ENCODE measurements around the gene SLC35F1.

SLC35F1 gene

GRCh38 chr6:118333772-118334171 is 426.7 kb downstream of the SLC35F1 start:
- POLR2A ChIA-PET = no interaction called here

DNA sequence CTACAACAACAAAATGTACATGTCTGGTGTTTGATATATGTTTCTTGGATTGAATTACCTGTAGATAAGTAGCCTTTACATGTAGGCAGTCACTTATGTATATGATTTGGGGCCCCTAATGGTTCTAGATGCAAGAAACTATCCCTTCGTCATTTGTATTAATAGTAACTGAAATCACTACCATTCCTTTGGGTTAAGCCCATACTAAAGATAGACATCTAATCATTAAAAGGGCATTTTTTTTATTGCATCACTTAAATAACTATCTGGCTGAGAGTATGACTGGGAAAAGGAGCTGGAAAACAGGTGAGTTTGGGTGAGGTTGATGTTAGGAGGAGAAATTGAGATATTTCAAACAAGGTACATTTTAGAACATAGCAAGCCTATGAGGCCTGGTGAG is 427.6 kb downstream of the SLC35F1 start:
- CTCF ChIA-PET = interaction anchor here (2.0 kb wide), 1 partner anchor 12 kb away, joined by 4 read pairs; no protein-coding TSS in a partner anchor

More at GRCh38 chr6:118333772-118334171, 426.7 kb downstream of the SLC35F1 start:
- no peak for TF ChIP-seq CTCF (IDR thresholded peaks at IDR 0.05; ENCODE audit: control extremely low read depth, extremely low read depth, low read depth, missing control alignments)
- CTCF ChIA-PET = interaction anchor here (2.0 kb wide), 1 partner anchor 13 kb away, joined by 4 read pairs; no protein-coding TSS in a partner anchor
- DNase-seq (ENCODE audit: extremely low spot score) = no peak

DNA sequence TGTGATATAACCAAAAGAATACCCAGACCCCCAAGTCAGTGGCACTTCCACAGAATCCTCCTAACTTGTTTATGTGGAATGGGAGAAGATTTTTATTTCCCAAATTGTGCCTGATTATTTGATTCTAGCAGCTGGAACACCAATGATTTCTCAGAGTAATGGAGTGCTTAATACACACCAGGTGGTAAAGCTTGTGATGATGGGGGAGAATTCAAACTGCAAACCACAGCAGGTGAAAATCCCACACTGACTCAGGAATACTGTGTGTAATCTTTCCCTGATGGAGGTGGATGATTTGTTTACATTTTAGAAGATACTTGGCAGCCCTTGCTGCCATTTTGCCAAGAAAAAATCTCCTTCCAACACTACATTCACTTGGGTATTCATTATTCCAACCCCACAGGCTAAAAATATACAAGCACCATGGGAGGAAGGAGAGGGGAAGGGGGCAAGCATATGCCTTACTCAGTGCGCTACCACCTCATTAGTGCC is 428.3 kb downstream of the SLC35F1 start:
- ChIA-PET POLR2A (no interaction called here), CTCF (interaction anchor here (2.0 kb wide), 1 partner anchor 11 kb away, joined by 4 read pairs; no protein-coding TSS in a partner anchor)
- no peak for TF ChIP-seq CTCF (IDR thresholded peaks at IDR 0.05; ENCODE audit: control extremely low read depth, extremely low read depth, low read depth, missing control alignments)
- no peak for DNase-seq (ENCODE audit: extremely low spot score)

More for the DNA sequence above, 427.6 kb downstream of the SLC35F1 start:
- no peak for DNase-seq (ENCODE audit: extremely low spot score)
- POLR2A ChIA-PET = no interaction called here
- TF ChIP-seq CTCF (IDR thresholded peaks at IDR 0.05; ENCODE audit: control extremely low read depth, extremely low read depth, low read depth, missing control alignments) = no peak

- ChIA-PET POLR2A (no interaction called here), CTCF (interaction anchor here (1.1 kb wide), 1 partner anchor 9 kb away, joined by 3 read pairs; no protein-coding TSS in a partner anchor)
- no peak for TF ChIP-seq CTCF (IDR thresholded peaks at IDR 0.05; ENCODE audit: control extremely low read depth, extremely low read depth, low read depth, missing control alignments)
- no peak for DNase-seq (ENCODE audit: extremely low spot score)
These were observed 437.1 kb downstream of the SLC35F1 start for GRCh38 chr6:118344014-118344670.

DNA sequence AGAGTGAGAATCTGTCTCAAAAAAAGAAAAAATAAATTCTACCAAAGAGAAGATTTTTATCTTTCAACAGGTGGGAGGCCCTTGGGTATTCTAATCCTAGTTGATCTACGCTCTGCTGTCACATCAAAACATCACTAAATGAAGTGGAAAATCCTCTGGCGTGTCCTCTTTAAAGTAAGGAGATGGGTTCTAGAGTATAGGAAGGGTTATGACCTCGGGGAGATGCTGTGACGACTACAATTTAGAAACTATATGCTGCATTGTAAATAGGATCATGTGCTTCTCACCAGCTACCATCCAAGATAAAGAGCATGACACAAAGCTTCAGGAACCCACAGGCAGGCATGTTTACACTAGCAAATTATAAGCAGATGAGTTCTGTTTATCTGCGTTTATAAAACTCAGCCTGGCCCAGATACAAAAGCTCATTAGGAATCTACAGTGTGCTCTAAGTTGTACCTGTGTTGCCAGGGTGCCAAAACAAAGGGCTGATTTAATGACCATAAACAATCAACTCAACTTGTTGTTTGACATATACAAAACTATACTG is 443.9 kb downstream of the SLC35F1 start:
- POLR2A ChIA-PET = no interaction called here
- TF ChIP-seq CTCF (IDR thresholded peaks at IDR 0.05; ENCODE audit: control extremely low read depth, extremely low read depth, low read depth, missing control alignments) = no peak
- CTCF ChIA-PET = interaction anchor here (0.9 to 1.2 kb wide), 3 partner anchors 9 to 68 kb away, joined by 3 read pairs; no protein-coding TSS in a partner anchor
- DNase-seq (ENCODE audit: extremely low spot score) = no peak

DNA sequence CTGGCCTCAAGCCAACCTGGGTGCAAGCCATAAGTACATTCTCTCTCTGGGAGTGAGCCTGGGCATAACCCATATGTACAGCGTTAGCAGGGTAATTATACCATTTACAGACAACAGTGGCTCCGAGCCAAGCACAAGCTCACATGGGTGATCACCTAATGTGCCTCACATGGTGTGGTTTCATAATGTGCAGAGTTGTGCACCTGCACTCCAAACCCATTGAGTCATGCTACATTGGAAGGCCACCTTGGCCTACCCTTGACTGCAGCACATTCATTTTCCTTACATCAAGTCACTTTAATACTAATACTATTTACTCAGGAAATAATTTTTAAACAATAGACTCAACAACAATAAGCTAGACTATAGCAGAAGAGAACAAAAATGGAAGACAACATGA is 446.5 kb downstream of the SLC35F1 start:
- ChIA-PET POLR2A (no interaction called here), CTCF (interaction anchor here (1.1 kb wide), 1 partner anchor 9 kb away, joined by 3 read pairs; no protein-coding TSS in a partner anchor)
- no peak for TF ChIP-seq CTCF (IDR thresholded peaks at IDR 0.05; ENCODE audit: control extremely low read depth, extremely low read depth, low read depth, missing control alignments)
- DNase-seq (ENCODE audit: extremely low spot score) = no peak

Measured in GM10248 (cell line).